ENCODE results near the gene POLN.
A peak's percentile ranks its signal among the peaks of the same experiment; 100 is the strongest.

POLN gene

DNA sequence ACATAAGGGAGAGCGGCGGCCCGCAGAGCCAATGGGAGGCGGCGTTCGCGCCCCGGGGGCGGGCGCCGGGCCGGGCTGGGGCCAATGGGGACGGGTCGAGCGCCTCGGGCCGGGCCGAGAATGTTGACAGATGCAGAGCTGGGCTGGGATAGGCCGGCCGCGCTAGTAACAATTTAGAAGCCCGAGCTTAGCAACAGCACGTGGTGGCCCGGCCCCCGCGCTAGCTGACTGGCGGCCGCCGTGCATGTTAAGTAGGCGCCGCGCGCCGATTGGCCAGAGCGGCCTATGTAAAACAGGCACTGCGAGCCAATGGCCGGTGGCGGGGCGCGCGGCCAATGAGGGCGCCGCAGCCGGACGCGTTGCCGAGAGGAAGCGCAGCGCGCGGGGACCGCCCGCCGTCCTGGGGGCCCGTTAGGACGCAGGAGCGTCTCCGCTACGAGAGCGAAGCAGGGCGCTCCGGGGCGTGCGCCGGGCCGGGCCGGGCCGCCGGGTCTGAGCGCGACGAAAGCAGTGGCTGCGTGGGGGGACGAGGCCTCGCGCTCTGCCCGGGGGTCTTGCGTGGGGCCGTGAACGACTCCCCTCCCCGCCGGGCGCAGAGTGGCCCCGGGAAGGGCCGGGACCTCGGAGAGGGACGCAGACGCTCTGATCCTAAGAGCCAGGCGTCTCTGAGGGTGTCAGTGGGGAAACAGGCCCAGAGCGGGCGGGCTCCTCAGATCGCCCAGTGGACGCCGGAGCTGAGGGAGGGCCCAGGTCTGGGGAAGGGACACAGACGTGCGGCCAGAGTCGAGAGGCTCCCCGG, 20.4 kb upstream of the POLN start:
- DNase-seq: peak; percentile 97 to 99

DNA sequence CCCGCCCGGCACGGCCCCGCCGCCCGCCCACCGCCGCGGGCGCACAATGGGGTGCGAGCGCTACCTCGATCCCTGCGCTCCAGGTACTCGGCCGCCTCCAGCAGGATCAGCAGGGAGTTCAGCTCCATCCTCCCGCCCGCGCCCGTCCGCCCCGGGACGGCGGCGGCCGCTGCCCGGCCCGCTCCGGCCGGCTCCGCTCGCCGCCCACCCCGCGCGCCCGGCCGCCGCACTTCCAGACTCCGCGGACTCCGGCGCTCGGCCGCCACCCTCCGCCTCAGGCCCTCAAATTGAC, 19.9 kb upstream of the POLN start, which contains the start of gene MXD4:
MXD4 (minus strand) TSS at position 257 of the 292 bp plus-strand sequence; CDS start at position 128, 129 bp downstream.
- no peak for DNase-seq

DNA sequence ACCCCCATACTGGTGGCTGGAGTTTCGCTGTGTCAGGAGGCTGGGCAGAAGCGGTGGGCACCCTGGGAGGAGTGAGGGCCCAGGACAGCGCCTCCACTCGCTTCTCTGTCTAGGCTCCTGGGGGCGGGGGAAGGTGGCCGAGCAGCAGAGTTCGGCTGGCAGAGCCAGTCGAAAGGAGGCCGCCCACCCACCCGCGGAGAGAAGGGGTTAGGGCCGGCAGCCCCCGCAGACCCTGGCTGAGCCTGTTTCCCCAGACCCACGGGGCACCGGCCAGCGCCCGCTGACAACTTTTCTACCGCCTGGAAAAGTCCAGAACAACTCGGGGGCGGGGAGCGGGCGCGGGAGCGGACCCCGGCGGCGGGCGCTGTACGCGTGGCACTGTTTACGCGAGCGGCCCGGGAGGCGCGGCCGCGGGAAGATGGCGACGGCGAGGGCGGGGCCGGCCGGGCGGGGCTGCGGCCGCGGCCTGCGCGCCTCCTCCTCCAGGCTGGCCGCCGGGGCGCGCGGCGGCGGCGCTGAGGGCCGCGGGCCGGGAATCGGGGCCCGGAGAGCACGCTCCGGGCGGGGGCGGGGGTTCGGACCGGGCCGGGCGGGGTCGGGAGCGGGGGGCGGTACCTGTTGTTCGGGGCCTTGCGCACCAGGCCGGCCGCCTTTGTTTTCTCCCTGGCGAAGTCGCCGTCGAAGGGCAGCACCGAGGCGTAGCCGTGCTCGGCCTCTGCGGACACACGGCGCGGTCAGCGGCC, 19.4 kb upstream of the POLN start:
- peak; percentile 28 to 45 for DNase-seq

- DNase-seq: no peak
Measured at GRCh38 chr4:2260344-2261109, 18.6 kb upstream of the POLN start.

DNA sequence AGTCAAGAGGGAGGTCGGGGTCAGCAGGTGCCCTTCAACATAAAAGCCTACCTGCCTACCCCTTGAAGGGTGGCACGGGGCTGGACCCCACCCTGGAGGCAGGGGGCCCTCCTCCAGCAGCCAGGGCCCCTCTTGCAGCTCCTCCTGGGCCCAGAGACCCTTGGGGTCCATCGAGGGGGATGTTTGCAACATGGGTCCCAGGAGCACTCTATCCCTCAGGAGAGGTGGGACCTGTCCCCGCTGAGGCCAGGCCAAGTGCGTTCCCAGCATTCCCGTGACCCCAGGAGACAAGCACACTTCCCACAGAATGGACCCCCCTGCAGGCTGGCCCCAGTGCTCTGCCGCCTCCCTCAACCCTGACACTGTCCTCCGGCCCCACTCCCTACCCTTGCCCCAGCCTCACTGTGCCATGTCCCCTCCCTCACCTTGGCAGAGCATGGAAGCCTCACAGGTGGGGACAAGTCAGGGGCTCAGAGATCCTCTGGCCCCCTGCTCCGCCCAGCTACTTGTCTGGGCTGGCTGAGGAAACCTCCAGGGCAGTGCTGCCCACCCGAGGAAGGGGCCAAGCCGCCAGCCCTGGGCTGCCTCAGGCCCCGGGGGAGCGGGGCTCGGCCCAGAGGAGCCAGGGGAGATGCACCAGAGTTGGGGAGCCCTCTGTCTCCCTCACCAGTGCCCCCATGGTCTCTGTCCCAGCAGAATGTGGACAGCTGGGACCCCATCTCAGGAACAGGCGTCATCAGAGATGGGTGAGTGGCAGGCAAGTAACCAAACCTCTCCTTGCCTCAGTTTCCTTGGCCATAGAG, 17.8 kb upstream of the POLN start:
- no peak for DNase-seq

DNA sequence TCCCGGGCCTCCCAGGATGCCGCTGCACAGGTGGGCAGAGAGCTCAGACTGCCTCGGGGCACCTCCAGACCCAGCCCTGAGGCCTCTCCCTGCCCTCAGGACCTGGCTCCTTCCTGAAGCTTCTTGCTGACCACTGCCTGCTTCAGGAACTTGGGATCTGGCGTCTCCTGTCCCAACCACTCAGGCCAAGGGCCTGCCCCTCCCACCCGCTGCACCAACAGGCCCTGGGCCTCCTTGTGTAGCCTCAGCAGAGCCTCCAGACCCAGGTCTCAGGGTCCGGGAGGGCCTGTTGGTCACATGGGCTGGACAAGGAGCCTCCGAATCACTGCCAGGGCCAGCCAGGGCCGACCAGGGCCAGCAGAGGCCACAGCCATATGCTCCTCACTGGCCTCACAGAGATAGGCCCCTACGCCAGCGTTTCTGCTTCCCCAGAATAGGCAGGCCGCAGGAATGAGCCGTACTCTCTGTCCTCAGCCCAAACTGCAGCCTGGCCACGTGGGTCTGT, 17.2 kb upstream of the POLN start:
- no peak for DNase-seq

GRCh38 chr4:2258091-2259035, 16.4 kb upstream of the POLN start:
- DNase-seq: no peak

DNA sequence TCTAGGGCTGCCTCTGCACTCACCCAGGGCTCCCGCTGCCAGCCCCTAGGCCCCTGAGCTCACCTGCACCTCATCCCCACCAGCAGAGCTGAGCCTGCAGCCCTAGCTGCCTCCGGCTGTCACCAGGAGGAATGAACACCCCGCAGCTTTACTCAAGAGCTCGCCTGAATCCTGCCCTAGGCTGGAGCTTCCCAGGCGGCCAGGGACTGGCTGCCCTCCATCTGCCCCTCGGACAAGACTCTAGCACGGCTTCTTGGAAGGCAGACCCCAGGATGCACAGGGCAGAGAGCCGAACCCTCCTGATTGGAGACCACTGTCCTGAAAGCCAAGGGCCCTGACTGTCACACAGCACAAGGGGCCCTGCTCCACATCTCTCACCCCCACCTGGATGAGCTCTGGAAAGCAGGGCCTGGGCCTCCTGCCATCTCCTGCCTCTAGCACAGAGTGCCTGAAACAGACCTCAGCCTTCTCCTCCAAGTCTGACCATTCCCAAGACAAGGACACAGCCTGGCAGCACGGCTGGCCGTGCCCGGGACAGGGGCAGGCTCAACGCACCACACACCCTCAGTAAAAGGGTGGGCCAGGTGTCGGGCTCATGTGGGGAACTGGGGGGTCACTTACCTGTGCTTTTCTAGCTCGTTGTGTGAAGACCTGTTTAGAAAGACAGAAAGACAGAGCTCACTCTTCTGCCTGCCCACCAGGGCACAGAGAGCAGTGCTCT, 15.6 kb upstream of the POLN start:
- DNase-seq: no peak

DNA sequence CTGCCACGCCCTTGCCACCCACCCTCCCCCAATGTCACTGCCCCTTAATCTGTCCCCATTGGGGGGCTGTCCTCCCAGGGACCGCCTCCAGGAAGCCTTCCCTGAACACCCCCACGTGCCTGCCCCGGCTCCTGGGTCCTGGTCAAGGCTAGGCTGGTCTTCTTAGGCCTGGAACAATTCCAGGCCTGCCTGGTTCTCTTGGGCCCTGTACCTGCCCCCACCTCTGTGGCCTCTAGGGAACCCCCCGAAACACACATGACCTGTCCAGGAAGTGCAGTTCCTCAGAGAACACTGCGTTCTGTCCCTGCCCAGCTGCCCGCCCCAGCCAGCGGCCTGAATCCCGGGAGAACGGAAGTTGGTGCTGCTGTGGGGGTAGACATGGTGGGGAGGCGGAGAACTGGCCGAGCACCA, 14.9 kb upstream of the POLN start:
- no peak for DNase-seq

GRCh38 chr4:2256156-2256731, 14.3 kb upstream of the POLN start:
- DNase-seq: no peak

DNA sequence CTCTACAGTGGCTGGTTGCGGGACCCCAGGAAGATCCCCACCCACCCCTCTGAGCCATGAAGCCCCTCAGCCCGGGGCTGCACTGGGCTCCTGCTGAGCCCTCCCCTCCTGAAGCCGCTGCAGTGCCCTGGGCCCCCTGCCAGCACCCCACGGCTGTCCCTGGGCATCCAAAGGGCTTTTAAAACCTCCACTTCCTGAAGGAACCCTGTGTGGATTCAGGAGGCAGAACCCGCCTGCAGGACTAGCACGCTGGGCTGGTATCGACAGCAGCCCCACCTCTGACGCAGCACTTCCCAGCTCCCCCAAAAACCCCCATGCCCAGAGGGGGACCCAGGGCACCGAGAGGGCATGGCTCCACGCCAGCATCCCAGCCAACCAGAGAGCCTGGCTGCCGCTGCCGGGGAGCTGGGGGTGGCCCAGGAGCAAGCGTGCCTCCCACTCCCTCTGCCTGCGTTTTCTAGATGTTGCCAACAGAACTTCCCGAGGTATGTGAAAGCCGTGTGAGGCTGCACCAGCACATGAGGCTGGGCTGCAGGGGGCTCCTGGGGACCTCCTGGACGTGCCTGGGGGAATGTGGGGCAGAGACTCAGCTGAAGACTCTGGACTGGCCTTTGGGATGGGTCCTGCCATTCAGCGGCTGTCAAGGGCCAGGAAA, 13.7 kb upstream of the POLN start:
- DNase-seq: no peak

DNA sequence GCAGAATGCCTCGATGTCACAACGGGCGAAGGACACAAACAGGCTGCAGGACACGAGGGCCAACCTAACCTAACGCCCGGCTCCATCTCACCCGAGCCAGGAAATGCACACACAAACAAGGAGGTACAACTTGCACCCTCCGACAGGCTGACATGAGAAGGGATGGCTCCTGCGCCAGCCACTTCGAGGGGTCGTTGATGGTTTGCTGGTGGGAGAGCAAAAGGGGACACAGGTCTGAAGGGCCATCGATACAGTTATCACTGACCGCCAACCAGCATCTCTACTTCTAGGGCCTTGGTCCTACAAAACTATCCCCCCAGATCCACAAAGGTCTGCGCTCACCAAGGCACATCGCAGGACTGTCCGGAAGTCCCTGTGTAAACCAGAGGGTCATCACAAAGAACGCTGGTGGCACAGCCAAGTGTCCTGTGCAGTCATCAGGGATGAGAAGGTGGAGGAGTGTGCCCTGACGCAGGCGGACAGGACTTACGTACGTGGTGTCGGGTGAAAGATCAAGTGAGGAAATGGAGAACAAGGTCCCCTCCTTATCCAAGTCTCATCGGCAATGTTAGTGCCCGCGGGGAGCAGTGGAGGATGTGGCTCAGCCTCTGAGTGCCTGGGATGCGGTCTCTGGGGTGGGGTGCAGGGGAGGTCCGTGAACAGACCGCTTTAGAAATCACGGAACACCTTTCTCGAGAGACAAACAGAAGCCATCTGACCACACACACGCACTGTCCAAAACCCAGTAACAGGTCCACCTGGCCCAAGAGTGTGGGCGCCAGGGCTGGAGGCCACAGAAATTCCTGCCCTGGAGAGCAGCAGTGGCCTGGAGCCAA, 13.0 kb upstream of the POLN start:
- no peak for DNase-seq

GRCh38 chr4:2253160-2254084, 11.5 kb upstream of the POLN start:
- no peak for DNase-seq

DNA sequence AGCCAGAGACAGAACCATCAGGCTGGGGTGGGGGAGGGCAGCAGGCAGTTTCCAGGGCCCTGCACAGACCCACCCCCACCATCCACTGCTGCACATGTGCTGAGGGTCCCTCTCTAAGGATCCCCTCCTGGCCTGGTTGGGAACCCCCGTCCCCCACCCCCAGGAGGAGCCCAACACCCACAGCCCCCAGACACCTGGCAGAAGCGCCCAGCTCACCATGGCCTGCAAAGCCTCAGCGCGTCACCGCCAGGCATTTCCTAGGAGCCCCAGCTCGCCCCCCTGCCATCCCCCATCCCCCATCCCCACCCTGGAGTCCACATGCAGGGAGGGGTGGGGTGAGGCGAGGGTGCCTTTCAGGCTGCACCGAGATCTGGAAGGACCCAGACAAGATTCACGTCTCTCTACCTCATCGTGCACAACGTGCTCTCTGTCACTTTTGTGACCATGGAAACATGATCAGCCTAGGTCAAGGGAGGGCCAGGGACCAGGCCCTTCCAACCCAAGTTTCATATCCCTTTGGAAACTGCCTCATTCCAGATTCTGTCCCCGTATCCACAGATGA, 10.7 kb upstream of the POLN start:
- DNase-seq: no peak

DNA sequence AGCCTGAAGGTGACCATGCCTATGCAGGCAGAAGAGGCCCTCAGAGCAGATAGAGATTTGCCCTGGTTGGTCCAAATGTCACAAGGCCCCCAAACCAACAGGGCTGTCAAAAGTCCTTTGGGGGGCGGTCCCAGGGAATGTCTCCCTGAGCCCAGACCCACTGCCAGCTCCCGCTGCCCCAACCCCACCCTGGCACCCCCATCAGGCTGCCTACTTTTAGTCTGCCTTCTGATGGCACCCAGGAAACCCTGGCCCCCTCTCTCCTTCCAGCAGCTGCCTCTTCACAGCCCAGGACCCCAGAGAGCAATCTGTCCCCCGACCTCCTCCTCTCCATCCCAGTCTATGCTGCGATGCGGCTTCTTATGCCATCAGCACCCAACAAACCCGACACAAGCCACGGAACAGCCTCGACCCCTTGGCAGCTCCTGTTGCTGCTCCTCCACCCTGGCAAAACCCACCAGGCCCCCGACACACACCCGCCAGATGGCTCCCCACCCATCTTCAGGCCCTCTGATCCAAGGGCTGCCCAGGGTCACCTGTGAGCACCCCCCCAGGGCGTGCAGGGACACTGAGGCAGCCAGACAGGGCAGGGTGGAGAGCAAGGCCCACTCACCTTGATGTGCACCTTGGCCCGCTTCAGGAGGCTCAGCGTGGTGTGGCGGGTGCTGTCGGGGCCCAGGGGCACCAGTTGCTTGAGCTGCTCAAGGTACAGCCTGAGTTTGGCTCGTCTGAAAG, 10.0 kb upstream of the POLN start:
- no peak for DNase-seq

- no peak for DNase-seq
Measured at GRCh38 chr4:2251073-2251794, 9.3 kb upstream of the POLN start.

Data from inflammatory macrophage treated with lipopolysaccharide for 1 hour (primary cell).